Gastroesophageal sphincter (tissue), 3 donors: ENCODE measurements around the gene RFNG.

Experiments
- EP300 ChIP-seq: sonication (generic); formaldehyde crosslinking; IDR thresholded peaks from one replicate; pipeline ENCODE4 v1.6.1; 2017; ENCODE audit warnings: antibody characterized with exemption, mild to moderate bottlenecking
- POLR2A ChIP-seq, 2 donors: fragments of 450-650 bp; IDR thresholded peaks; one replicate each; pipeline ENCODE4 v1.6.1; 2017; ENCODE audit warnings: antibody characterized with exemption in 2 of 2, mild to moderate bottlenecking in 2 of 2, moderate library complexity in 1 of 2
- POLR2AphosphoS5 ChIP-seq: sonication (generic); formaldehyde crosslinking; IDR thresholded peaks from one replicate; pipeline ENCODE4 v1.6.1; 2017; ENCODE audit warnings: antibody characterized with exemption
- TF ChIP-seq, protein P1 (sequence below), 4 experiments: fragments of 200-600 bp in 2 of 4; fragments of 450-650 bp in 2 of 4; sonication (generic) in 1 of 4; IDR thresholded peaks; one replicate each; pipeline ENCODE4 v1.5.1; 2017 to 2019; ENCODE audit warnings: antibody characterized with exemption in 4 of 4, mild to moderate bottlenecking in 2 of 4, moderate library complexity in 2 of 4

DNA sequence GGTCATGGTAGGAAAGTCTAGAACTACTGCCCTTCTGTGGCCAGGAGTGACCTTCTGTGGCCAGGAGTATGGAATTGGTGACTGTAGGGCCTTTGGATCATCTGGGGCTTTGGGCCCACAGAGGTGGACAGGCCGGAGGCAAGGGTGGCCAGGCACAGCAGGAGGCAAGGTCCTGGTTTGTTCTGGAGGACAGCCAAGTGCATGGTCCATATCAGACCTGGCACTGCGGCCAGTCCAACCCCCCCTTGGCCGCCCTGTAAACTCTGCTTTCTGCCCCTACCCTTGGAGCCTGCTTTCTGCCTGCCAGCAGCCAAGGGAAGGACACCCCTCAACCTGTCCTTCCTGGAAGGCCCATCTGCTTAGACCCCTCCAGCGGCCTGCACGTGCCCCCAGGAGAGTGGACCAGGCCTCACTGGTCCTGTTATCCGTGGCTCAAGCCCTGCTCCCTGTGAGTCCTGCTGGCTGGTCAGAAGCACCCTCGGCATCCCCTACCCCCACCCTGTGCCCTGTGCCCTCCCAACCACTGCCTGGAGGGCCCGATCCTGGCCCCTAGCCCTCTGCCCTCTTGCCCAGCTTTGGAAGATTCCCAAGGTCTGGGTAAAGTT lies 11.8 kb downstream of the RFNG start:
- TF ChIP-seq, protein P1, sequence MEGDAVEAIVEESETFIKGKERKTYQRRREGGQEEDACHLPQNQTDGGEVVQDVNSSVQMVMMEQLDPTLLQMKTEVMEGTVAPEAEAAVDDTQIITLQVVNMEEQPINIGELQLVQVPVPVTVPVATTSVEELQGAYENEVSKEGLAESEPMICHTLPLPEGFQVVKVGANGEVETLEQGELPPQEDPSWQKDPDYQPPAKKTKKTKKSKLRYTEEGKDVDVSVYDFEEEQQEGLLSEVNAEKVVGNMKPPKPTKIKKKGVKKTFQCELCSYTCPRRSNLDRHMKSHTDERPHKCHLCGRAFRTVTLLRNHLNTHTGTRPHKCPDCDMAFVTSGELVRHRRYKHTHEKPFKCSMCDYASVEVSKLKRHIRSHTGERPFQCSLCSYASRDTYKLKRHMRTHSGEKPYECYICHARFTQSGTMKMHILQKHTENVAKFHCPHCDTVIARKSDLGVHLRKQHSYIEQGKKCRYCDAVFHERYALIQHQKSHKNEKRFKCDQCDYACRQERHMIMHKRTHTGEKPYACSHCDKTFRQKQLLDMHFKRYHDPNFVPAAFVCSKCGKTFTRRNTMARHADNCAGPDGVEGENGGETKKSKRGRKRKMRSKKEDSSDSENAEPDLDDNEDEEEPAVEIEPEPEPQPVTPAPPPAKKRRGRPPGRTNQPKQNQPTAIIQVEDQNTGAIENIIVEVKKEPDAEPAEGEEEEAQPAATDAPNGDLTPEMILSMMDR (IDR thresholded peaks at IDR 0.05) = no peak
- TF ChIP-seq POLR2A (IDR thresholded peaks at IDR 0.05) (no peak), EP300 (no peak), POLR2AphosphoS5 (no peak)
